Measurements from ENCODE around the gene RGS3.

Gene RGS3

GRCh38 chr9:113566712-113567071 is 103.2 kb downstream of the RGS3 start (continued):
- TF ChIP-seq ZNF548 (tag by site-specific recombination; IDR thresholded peaks at IDR 0.05), result no peak
- no peak for TF ChIP-seq ZNF670 (tag by site-specific recombination; IDR thresholded peaks at IDR 0.05; ENCODE audit: low read depth)

GRCh38 chr9:113567361-113568080 is 104.0 kb downstream of the RGS3 start:
- H3K4me3 ChIP-seq (ENCODE audit: low read depth, low read length), result no peak overlapping the region
- H3K4me1 ChIP-seq (ENCODE audit: control insufficient read depth, insufficient read depth, low read length), result no peaks in the 10 kb centered on the region
- POLR2A ChIA-PET, result no interaction called here
- no peaks in the 10 kb centered on the region for H3K9me3 ChIP-seq (ENCODE audit: control insufficient read depth, insufficient read depth, low read depth, low read length)
- no peak overlapping the region for H3K27ac ChIP-seq (ENCODE audit: extremely low read depth, low read depth, low read length)
- TF ChIP-seq ZNF37A (tag by site-specific recombination; IDR thresholded peaks at IDR 0.05) (no peak), GLIS1 (tag by site-specific recombination; IDR thresholded peaks at IDR 0.05) (0 out of 2 replicates have a peak, but pooled peaks have one; percentile 17)
- H3K36me3 ChIP-seq (ENCODE audit: control insufficient read depth in 2 of 2, insufficient read depth in 1 of 2, low read length in 2 of 2), result no peaks in the 10 kb centered on the region
- CTCF ChIA-PET, result interaction anchor here (1.0 to 1.2 kb wide), 2 partner anchors 24 to 122 kb away, joined by 4 to 6 read pairs; no protein-coding TSS in a partner anchor

- ChIA-PET CTCF (interaction anchor here (1.2 kb wide), 2 partner anchors 20 to 23 kb away, joined by 4 to 6 read pairs; no protein-coding TSS in a partner anchor), POLR2A (no interaction called here)
- Histone ChIP-seq H3K4me1 (ENCODE audit: control insufficient read depth, insufficient read depth, low read length) (no peaks in the 10 kb centered on the region), H3K36me3 (ENCODE audit: control insufficient read depth in 2 of 2, insufficient read depth in 1 of 2, low read length in 2 of 2) (no peaks in the 10 kb centered on the region), H3K9me3 (ENCODE audit: control insufficient read depth, insufficient read depth, low read depth, low read length) (no peaks in the 10 kb centered on the region), H3K27ac (ENCODE audit: extremely low read depth, low read depth, low read length) (no peak overlapping the region), H3K4me3 (ENCODE audit: low read depth, low read length) (no peak overlapping the region)
- TF ChIP-seq ZSCAN18 (tag by site-specific recombination; IDR thresholded peaks at IDR 0.05) (no peak), ZNF140 (tag by site-specific recombination; IDR thresholded peaks at IDR 0.05) (no peak), ZNF311 (tag by site-specific recombination; IDR thresholded peaks at IDR 0.05; ENCODE audit: borderline replicate concordance) (no peak), ZNF114 (tag by site-specific recombination; IDR thresholded peaks at IDR 0.05) (no peak), ZNF266 (tag by site-specific recombination; IDR thresholded peaks at IDR 0.05; ENCODE audit: low read depth) (no peak), ZNF398 (tag by site-specific recombination; IDR thresholded peaks at IDR 0.05) (no peak), MZF1 (tag by site-specific recombination; IDR thresholded peaks at IDR 0.05; ENCODE audit: borderline replicate concordance) (no peak), ZNF133 (tag by site-specific recombination; IDR thresholded peaks at IDR 0.05) (no peak), ZNF169 (tag by site-specific recombination; IDR thresholded peaks at IDR 0.05) (no peak), SCRT1 (tag by site-specific recombination; IDR thresholded peaks at IDR 0.05; ENCODE audit: borderline replicate concordance) (no peak), ZBTB7A (tag by site-specific recombination; IDR thresholded peaks at IDR 0.05; ENCODE audit: low read depth) (no peak), ZNF157 (tag by site-specific recombination; IDR thresholded peaks at IDR 0.05) (no peak), ZNF704 (tag by site-specific recombination; IDR thresholded peaks at IDR 0.05) (no peak), ZNF830 (tag by site-specific recombination; IDR thresholded peaks at IDR 0.05; ENCODE audit: low read depth) (no peak), ZBTB8A (tag by site-specific recombination; IDR thresholded peaks at IDR 0.05) (no peak)
These were observed 104.5 kb downstream of the RGS3 start for GRCh38 chr9:113568081-113568435.

All from HEK293 (cell line).